Sigmoid colon (tissue), 7 donors: ENCODE results near the gene ARAP3. TPM values are rescaled to one million over a fixed set of nuclear protein-coding genes. Genes with fewer than 3 reads are reported as not detected.
"Not testable (repeated sequence)": the region's sequence is repeated elsewhere in the genome, so short reads cannot be mapped to it uniquely, and the experiment has no call there.

Experiments
- DNase-seq: peaks from one replicate; pipeline ENCODE4 v3.0.0-alpha.2; 2019
- H3K27ac ChIP-seq, 4 donors: fragments of 200-600 bp; sonication (generic); one replicate each; pipeline ENCODE4 v1.5.1; 2016 to 2019; ENCODE audit warnings: mild to moderate bottlenecking in 1 of 4
- H3K27me3 ChIP-seq, 3 donors: fragments of 200-600 bp; sonication (generic); one replicate each; pipeline ENCODE4 v1.5.1; 2019; ENCODE audit warnings: mild to moderate bottlenecking in 1 of 3
- H3K36me3 ChIP-seq, 4 donors: fragments of 200-600 bp; sonication (generic); one replicate each; pipeline ENCODE4 v1.5.1; 2016 to 2019
- H3K4me1 ChIP-seq, 4 donors: fragments of 200-600 bp; sonication (generic); one replicate each; pipeline ENCODE4 v1.5.1; 2017 to 2019
- H3K4me3 ChIP-seq, 4 donors: fragments of 200-600 bp; sonication (generic); one replicate each; pipeline ENCODE4 v1.5.1; 2017 to 2019; ENCODE audit warnings: mild to moderate bottlenecking in 2 of 4, moderate library complexity in 1 of 4
- H3K9me3 ChIP-seq, 4 donors: fragments of 200-600 bp in 3 of 4; sonication (generic) in 3 of 4; one replicate each; pipeline versions ENCODE4 v1.5.1 to v1.6.1; 2013 to 2019
- CTCF ChIP-seq, 4 experiments: fragments of 450-650 bp in 3 of 4; fragments of 200-600 bp in 1 of 4; IDR thresholded peaks; one replicate each; pipeline ENCODE4 v1.5.1; 2016 to 2019; ENCODE audit warnings: antibody characterized with exemption in 4 of 4, mild to moderate bottlenecking in 3 of 4, moderate library complexity in 2 of 4
- EP300 ChIP-seq, 4 donors: sonication (generic); formaldehyde crosslinking; IDR thresholded peaks; one replicate each; pipeline ENCODE4 v1.6.1; 2017; ENCODE audit warnings: antibody characterized with exemption in 4 of 4
- POLR2A ChIP-seq, 2 donors: fragments of 450-650 bp; IDR thresholded peaks; one replicate each; pipeline ENCODE4 v1.6.1; 2016; ENCODE audit warnings: antibody characterized with exemption in 2 of 2, mild to moderate bottlenecking in 2 of 2, moderate library complexity in 2 of 2
- POLR2AphosphoS5 ChIP-seq, 4 donors: sonication (generic); formaldehyde crosslinking; IDR thresholded peaks; one replicate each; pipeline ENCODE4 v1.6.1; 2017; ENCODE audit warnings: antibody characterized with exemption in 4 of 4
- WGBS, 2 donors: extraction: QIAGEN DNeasy Blood & Tissue Kit; methylation state at CpG; one replicate each; pipeline ENCODE4 v1.1.7; 2013; 5-methylcytosine and 5-hydroxymethylcytosine counted together
- intact Hi-C: fragments of 100-400 bp; cut with DNase I; formaldehyde crosslinking; loops from one replicate; pipeline ENCODE4 v1.15.1; 2023
- polyA plus RNA-seq, 3 donors: library from polyadenylated mRNA; stranded (reverse); fragments of 200-250 nt; gene quantifications; one replicate each; pipeline ENCODE4 v1.2.3, GENCODE V29; 2013
- total RNA-seq, 4 donors: library from RNA; depleted of rRNA; stranded (reverse); fragments of >200 nt; gene quantifications; one replicate each; pipeline ENCODE4 v1.1.0, GENCODE V29; 2016
- donor health status: healthy with polysubstance abuse.
- donor health status: Bipolar disorder and iron deficiency.
- donor health status: healthy.

The ARAP3 gene
- total RNA-seq (1 to 10 TPM; 3.3 to 7.8 (median 3.8) TPM), polyA plus RNA-seq (1 to 10 TPM; 1.2 to 7.0 (median 2.4) TPM)

GRCh38 chr5:141681695-141682641 lies at the start of gene ARAP3:
Gene ARAP3 (minus strand): TSS chr5:141682230. CDS start chr5:141680486, 1,744 bp downstream.
- peak; percentile 90 for DNase-seq
- no peak for TF ChIP-seq EP300 (IDR thresholded peaks at IDR 0.05)
- no peak for TF ChIP-seq POLR2A (IDR thresholded peaks at IDR 0.05)
- TF ChIP-seq CTCF (IDR thresholded peaks at IDR 0.05): no peak
- TF ChIP-seq POLR2AphosphoS5 (IDR thresholded peaks at IDR 0.05): peak in 2 of 4 donors; percentile 19 to 46
- peaks cover 0 to 19% (median 16%) of the 10 kb centered on the region in 4 donors for H3K4me1 ChIP-seq
- H3K4me3 ChIP-seq: peak within 1 kb of the TSS; percentile 41 to 63 (median 56)
- intact Hi-C loops: no loop called here
- no peaks in the 10 kb centered on the region for H3K36me3 ChIP-seq
- WGBS, 2 donors: 2 to 6% methylated on average over 77 of the region's 77 CpGs
- H3K9me3 ChIP-seq: no peaks in the 10 kb centered on the region
- no peaks in the 10 kb centered on the region for H3K27me3 ChIP-seq
- H3K27ac ChIP-seq: peak within 1 kb of the TSS; percentile 63 to 74 (median 68)

GRCh38 chr5:141729387-141730006 lies 47.5 kb upstream of the ARAP3 start:
- Histone ChIP-seq H3K27ac (no peak overlapping the region), H3K9me3 (no peaks in the 10 kb centered on the region), H3K36me3 (no peaks in the 10 kb centered on the region), H3K4me3 (no peak overlapping the region), H3K4me1 (no peaks in the 10 kb centered on the region), H3K27me3 (no peaks in the 10 kb centered on the region)
- WGBS, 2 donors: 74 to 86% methylated on average over 6 of the region's 6 CpGs
- DNase-seq: no peak
- TF ChIP-seq CTCF (IDR thresholded peaks at IDR 0.05) (no peak), EP300 (IDR thresholded peaks at IDR 0.05) (no peak), POLR2A (IDR thresholded peaks at IDR 0.05) (no peak), POLR2AphosphoS5 (IDR thresholded peaks at IDR 0.05) (no peak)
- intact Hi-C loops: no loop called here

- Histone ChIP-seq H3K9me3 (no peaks in the 10 kb centered on the region), H3K4me3 (no peak overlapping the region), H3K27me3 (no peaks in the 10 kb centered on the region), H3K36me3 (no peaks in the 10 kb centered on the region), H3K27ac (no peak overlapping the region), H3K4me1 (no peaks in the 10 kb centered on the region)
- TF ChIP-seq CTCF (IDR thresholded peaks at IDR 0.05): no peak
- no peak for TF ChIP-seq EP300 (IDR thresholded peaks at IDR 0.05)
- TF ChIP-seq POLR2AphosphoS5 (IDR thresholded peaks at IDR 0.05): no peak
- TF ChIP-seq POLR2A (IDR thresholded peaks at IDR 0.05): no peak
- DNase-seq: no peak
- intact Hi-C loops: no loop called here
- 66 to 67% methylated on average over 3 of the region's 3 CpGs for WGBS, 2 donors
Observed at GRCh38 chr5:141725891-141726290, 43.9 kb upstream of the ARAP3 start.

- DNase-seq, intact Hi-C loops, H3K36me3 ChIP-seq, H3K27ac ChIP-seq, H3K4me1 ChIP-seq, H3K9me3 ChIP-seq, H3K4me3 ChIP-seq, H3K27me3 ChIP-seq: not testable (repeated sequence)
- WGBS, 2 donors: 89 to 94% methylated on average over 5 of the region's 5 CpGs
Observed at GRCh38 chr5:141725174-141725573, 43.1 kb upstream of the ARAP3 start.

GRCh38 chr5:141722266-141722665 lies 40.2 kb upstream of the ARAP3 start:
- intact Hi-C loops: no loop called here
- Histone ChIP-seq H3K36me3 (no peaks in the 10 kb centered on the region), H3K9me3 (no peaks in the 10 kb centered on the region), H3K27ac (no peak overlapping the region), H3K4me3 (no peak overlapping the region), H3K4me1 (no peaks in the 10 kb centered on the region), H3K27me3 (peaks cover 0 to 3% (median 0%) of the 10 kb centered on the region in 3 donors)
- TF ChIP-seq CTCF (IDR thresholded peaks at IDR 0.05): no peak
- TF ChIP-seq POLR2AphosphoS5 (IDR thresholded peaks at IDR 0.05): no peak
- no peak for TF ChIP-seq EP300 (IDR thresholded peaks at IDR 0.05)
- no peak for TF ChIP-seq POLR2A (IDR thresholded peaks at IDR 0.05)
- no peak for DNase-seq
